Panc1 (cell line): Measurements from ENCODE around the gene HOPX.

Experiments used
- CTCF ChIP-seq: fragments of 450-650 bp; IDR thresholded peaks from 2 replicates; pipeline ENCODE4 v1.5.1; 2017; ENCODE audit warnings: mild to moderate bottlenecking
- POLR2AphosphoS5 ChIP-seq: IDR thresholded peaks from 2 replicates; pipeline ENCODE4 v1.6.1; 2012; ENCODE audit warnings: mild to moderate bottlenecking, low read depth, low read length, moderate library complexity
- REST ChIP-seq, 2 experiments: IDR thresholded peaks; 2 replicates each; pipeline ENCODE4 v1.6.1; 2011 to 2012; ENCODE audit warnings: low read depth in 2 of 2, control low read depth in 1 of 2, low read length in 1 of 2, mild to moderate bottlenecking in 1 of 2, moderate library complexity in 1 of 2; ENCODE audit not compliant: insufficient read depth in 1 of 2
- SIN3A ChIP-seq: IDR thresholded peaks from 2 replicates; pipeline ENCODE4 v1.6.1; 2012; ENCODE audit warnings: low read depth, mild to moderate bottlenecking, low read length, moderate library complexity, borderline replicate concordance; ENCODE audit not compliant: insufficient read depth
- TCF7L2 ChIP-seq: IDR thresholded peaks from 2 replicates; pipeline ENCODE4 v1.6.1; 2011; ENCODE audit warnings: mild to moderate bottlenecking, low read depth, low read length, inconsistent platforms

- TF ChIP-seq POLR2AphosphoS5 (no peak), CTCF (no peak), REST (IDR thresholded peaks at IDR 0.05; ENCODE audit: insufficient read depth in 1 of 2, low read depth in 2 of 2, low read length in 1 of 2) (no peak), SIN3A (no peak), TCF7L2 (no peak)
Observed at GRCh38 chr4:56648021-56648823, 32.9 kb downstream of the HOPX start.
